Tongue (tissue), 2 donors: ENCODE measurements around the gene RAMACL. TPM values are rescaled to one million over a fixed set of nuclear protein-coding genes. Genes with fewer than 3 reads are reported as not detected.

Source experiments
- DNase-seq: peaks from one replicate; pipeline ENCODE4 v3.0.0-alpha.2; 2015
- total RNA-seq: library from RNA; depleted of rRNA; stranded (reverse); fragments of >200 nt; gene quantifications from one replicate; pipeline ENCODE4 v1.2.3, GENCODE V29; 2014

Gene RAMACL
- total RNA-seq, 1 donor from 2014 or later, result 3.4 TPM

GRCh38 chr6:166617359-166617758 is 30.9 kb upstream of the RAMACL start:
- no peak for DNase-seq

DNA sequence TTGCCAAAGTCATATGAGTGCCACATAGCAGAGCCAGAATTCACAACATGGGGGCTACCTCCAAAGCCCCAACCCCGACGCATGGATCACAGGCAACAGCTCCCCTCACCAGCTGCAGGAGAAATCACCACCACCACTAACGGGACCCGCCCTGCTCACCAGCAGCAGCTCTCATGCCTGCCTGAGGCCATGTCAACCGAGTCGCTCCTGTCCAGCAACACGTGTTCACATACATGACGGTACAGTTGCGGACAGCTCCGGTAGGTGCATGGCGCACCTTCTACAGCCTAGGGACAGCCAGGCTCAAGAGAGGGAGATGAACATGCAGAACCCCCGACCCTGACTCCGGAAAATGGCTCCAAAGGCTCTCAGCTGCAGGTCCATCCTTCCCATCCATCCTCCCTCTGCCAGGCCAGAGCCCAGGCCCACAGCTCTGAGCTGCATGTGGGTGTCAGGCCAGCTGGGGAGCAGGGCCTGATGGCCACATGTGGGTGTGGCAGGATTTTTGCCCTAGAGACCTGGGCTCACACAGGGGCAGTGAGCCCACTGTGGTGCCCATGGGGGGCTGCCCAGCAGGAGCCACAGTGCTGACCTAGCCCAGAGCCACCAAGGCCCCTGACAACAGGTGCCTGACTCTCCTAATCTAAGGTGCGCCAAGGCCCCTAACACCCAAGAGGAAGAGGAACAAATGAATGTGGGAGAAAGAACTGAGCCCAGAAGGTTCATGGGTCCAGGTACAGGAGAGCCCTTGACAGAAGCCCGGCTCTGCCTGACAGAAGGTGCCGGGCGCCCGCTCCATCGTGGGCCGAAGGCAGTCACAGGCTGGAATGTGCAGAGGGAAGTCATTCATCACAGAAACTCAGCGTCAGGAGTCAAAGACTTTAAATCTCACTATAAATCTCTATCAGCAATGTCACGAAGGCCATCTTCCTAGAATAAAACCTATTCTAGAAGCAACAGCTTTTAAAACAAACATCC is 30.1 kb upstream of the RAMACL start:
- no peak for DNase-seq

DNA sequence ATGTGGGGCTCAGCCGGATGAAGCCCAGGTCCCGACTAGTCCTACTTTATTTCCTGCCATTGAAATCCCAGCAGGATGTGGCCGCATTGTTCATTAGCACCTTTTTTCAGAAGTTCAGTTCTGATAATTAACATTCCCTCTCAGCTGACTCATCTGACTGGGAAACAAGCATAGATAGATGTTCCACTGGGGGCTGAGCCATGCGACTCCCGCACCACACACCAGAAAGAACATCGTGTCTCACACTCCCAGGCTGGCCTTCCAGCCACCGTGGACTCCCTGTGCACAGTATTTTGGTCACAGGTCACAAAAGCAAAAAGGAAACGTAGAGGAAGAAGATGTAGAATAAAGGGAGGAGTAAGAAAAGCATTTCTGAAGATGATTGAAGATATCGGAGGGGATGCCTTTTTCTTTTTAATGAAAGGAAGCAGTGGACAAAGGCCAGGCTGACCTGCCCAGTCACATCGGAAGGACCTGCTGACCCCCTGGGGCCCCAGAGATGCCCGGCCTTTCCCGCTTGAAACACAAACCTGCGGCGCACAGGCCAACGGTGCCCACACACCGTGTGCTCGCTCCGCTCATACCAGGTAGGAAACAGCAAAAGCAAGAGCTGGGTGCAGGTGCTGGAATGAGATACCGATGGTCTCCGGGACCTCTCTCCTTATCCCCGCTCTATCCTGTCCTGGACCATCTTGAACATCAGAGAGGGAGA is 28.7 kb upstream of the RAMACL start:
- no peak for DNase-seq

DNA sequence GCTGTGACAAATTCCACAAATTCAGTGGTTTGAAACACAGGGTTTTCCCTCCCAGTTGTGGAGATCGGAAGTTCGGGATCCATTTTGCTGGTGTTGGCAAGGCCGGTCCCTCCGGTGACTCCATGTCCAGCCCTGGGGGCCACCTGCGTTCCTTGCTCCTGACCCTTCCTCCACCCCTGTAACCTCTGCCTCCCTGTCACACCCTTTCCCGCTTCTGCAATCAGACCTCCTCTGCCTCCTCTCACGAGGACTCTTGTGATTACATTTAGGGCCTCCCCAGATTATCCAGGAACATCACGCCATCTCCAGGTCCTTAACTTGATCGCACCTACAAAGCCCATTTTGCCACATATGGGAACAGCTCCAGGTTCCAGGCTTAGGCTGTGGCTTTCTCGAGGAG is 28.1 kb upstream of the RAMACL start:
- DNase-seq, result no peak

GRCh38 chr6:166614171-166614583 is 27.7 kb upstream of the RAMACL start:
- DNase-seq, result no peak

DNA sequence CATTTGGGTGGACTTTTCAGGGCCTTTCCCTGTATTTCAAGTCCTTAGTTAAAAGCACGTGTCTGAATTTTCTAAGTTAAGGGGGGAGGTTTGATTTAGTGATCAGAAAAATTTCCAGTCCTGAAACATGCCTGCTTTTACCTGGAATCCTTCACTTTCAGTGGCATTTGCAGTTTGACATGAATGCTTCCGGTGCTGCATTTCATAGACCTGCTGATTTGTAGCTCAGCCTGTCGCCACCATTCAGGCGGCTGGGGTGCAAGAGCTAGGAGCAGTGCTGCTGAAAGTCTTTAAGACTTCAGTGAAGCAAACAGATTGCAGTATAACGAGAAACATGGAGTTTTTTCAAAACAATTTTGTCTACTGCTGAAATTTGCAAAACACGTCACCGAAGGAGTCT is 26.5 kb upstream of the RAMACL start:
- DNase-seq, result no peak

- no peak for DNase-seq
These were observed 26.0 kb upstream of the RAMACL start for GRCh38 chr6:166612471-166612881.

DNA sequence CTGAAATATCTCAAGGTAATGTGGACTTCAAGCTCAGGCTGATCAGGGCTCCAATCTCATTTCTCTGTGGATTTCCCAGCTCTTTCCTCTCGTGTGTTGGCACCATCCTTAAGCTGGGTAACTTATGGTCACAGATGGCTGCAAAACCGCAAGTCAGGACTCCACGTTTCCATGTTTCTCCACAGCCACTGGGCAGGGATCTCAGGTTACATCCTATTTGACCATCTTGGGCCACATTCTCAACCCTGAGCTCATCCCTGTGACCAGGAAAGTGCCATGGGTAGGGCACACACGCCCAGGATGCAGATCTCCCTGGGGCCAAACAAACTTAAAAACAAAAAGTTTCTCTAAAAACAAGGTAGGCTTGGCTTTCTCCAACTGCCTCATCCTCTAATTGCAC is 25.2 kb upstream of the RAMACL start:
- no peak for DNase-seq

DNA sequence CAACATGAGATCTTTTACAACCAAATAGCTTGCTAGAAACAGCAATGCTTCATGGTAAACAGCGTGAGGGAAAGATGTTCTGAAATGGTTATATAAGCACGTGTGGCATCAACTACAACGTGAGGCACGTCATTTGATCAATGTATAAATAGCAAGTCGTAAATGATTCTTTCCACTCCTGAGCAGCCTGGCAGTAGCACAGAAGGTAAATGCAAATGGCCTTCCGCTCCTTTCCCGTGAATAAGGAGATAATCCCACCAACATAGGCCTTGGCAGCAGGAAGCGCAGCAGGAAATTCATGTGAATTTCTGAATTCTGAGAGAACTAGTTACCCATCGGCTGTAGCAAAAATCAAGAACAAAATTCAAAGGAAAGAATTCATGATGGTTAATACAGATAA is 23.6 kb upstream of the RAMACL start:
- DNase-seq, result no peak

GRCh38 chr6:166608774-166609173 is 22.3 kb upstream of the RAMACL start:
- DNase-seq, result no peak

GRCh38 chr6:166605752-166606151 is 19.3 kb upstream of the RAMACL start:
- no peak for DNase-seq

DNA sequence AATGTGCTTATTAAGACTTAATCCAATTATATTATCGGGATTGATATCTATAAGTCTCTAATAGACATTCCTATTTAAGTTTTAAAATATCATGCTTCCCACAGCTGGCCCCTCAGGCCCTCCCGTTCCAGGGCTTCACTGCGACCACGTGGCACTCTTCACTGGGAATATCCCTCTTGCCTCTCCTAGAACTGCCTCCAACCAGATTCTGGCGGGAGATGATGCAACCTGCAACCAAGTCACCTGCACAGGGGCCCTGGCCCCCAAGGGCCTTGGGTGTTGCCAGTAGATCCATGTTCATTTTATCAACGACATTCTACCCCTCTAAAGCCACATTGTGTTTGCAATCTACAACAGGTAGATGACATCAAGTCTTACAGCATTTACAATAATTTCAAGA is 18.4 kb upstream of the RAMACL start:
- no peak for DNase-seq

DNA sequence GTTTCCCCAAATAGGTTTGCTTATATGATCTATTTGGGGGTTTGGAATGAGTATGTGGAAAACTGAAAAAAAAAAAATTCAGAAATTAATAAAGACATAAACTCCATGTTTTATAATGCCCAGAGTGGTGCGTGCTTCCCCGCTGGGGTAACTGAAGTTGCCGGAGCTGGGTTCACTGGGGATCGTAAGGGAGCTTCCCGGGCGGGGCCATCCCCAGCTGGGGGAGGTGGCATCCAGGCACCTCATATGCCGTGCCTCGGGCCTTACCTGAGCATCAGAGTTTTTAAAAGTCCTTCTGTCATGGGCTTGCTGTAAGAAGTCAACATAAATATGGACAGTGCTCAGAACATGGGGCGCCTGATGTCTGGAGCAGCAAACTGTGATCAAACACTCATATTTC is 17.9 kb upstream of the RAMACL start:
- DNase-seq, result no peak

DNA sequence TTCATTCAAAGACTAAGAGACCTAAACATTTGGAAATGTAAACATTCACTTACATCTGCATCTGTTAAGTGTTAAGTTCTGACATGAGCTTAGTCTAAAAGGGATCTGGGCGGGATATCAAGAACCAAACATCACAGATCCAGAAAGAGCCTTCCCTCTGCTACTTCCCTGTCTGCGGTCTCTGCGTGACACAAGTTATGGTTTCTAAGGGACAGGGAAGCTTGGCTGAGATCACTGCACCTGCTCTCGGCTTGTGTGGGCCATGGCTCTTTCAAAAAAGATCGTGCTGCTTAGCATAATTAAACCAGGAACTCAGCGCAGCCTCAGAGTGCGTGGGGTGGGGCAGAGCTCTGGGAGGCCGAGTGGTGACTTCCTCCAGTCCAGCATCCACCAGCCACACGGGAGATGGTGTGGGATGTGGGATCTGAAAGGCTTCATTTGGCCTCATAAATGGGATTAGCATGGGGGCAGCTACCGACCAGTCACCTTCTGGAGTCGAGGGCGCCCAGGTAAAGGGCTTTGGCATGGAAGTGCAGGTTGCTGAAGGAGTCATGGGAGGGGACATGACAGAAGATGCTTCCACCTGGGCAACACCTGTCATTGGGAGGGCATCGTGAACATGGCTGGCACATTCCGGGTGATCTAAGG is 16.7 kb upstream of the RAMACL start:
- peak; percentile 70 for DNase-seq

GRCh38 chr6:166601956-166602355 is 15.5 kb upstream of the RAMACL start:
- no peak for DNase-seq

DNA sequence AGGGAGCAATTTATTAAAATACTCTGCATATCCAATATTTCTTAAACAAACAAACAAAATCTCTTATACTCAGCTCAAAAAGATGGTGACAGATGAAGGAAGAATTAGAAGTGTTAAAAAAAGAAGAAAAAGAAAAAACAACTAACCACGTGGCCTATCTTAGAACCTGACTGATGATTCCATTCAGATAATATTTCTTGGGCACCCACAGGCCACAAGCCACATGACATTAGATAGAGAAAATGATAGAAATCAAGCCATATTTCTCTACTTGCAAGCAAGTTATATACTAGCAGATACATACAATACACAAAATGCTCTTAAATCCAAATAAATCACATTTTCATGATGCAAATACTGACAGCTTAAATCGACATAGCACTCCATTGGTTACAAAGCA is 14.5 kb upstream of the RAMACL start:
- DNase-seq, result no peak

DNA sequence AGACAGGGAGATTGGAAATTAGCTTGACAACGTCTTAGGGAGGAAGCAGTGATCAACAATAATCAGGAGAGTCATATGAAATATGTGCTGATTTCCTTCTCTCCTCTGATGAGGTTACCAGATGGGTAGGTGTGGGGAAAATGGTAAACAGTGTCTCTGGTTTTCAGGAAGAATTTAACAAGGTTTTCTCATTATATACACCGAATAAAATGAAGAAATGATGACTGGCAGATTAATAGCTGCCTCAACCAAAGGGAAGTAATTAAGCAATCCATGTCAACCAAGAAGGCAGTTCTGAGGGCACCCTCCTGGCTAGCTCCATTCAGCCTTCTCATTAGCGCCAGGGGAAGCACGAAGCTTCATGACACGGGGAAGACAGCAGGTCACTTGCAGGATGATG is 12.7 kb upstream of the RAMACL start:
- no peak for DNase-seq

DNA sequence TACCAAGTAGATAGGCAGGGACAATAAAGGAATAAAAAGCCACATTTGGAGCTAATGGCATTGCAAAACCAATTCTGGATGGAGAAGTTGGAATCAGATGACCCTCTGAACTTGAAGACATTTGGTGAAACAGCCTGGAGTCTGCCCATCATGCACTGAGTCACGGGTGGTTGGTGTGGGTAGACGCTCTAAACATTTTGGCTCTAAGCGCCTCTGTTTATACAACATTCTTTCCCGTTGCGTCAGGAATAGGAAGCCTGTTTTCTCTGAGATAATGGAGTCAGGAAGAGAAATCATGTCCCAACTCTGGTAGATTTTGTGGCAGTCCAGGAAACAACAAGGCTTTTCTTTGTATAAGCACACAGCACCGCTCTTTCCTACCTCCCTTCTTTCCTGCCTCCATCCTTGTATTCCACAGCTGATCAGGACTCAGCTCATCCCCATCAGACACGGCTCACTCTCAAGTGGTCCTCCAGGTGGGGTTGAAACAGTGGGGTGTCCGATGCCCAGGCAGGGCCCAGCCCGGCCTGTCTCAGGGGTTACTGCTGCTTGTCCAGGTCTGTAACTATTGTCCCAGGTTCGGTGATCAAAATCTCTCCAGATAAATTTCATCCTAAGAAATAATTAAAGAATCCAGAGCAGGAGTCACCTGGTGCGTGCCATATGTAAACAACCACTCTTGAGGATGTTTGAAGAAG is 12.1 kb upstream of the RAMACL start:
- no peak for DNase-seq

- no peak for DNase-seq
These were observed 11.4 kb upstream of the RAMACL start for GRCh38 chr6:166597711-166598440.

DNA sequence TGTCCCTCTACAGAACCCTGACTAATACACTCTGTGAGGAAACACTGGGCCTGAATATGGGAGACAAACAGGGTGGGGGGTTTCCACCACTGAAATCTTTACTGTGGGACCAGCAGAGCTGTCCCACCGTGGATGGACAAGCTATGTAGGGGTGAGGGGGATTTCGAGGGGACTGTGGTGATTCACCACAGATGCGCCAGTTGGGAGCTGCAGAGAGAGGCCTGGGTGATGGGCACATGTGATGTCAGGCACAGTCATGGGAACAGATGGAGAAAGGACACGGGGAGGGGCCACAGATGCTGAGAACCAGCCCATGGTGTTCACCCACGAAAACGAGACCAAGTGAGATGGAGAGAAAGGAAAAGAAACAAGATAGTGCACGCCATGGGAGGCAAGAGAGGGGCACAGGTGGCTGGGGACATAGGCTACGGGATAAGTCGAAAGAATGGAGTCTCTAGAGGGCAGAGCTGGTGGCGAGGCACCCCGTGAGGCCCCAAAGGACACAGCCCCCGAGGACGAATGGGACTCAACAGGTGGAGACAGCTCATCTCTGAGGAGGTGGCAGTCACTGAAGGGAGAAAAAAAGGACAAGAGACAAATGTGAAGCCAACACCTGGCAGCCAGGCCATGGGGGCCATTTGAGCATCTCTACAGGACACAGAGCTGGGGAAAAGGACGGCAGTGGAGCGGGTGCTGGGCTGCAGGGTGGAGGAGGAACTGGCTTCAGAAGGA is 10.5 kb upstream of the RAMACL start:
- DNase-seq, result no peak

DNA sequence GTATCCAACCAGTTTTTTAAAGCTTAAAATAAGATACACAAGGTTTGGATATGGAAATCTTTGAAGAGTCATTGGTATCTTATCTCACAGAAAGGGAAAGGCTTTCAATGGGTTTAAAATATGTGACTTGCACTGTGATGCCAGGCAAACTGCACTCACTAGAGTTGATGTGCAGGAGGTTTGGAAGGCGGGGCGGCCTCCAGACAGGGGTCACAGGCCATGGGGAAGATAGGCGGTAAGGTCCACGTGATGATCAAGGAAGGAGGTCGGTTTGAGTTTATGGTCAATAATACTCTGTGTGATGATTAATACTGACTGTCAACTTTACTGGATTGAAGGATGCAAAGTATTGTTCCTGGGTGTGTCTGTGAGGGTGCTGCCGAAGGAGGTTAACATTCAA is 9.5 kb upstream of the RAMACL start:
- DNase-seq, result no peak
